Measurements from ENCODE around the gene CDH11. TPM values are rescaled to one million over a fixed set of nuclear protein-coding genes. Genes with fewer than 3 reads are reported as not detected.

The CDH11 gene
- polyA plus RNA-seq, 1 donor (not counting 4 experiments of a cell fraction or from before 2014, with no cell fraction given) = 36.8 TPM

DNA sequence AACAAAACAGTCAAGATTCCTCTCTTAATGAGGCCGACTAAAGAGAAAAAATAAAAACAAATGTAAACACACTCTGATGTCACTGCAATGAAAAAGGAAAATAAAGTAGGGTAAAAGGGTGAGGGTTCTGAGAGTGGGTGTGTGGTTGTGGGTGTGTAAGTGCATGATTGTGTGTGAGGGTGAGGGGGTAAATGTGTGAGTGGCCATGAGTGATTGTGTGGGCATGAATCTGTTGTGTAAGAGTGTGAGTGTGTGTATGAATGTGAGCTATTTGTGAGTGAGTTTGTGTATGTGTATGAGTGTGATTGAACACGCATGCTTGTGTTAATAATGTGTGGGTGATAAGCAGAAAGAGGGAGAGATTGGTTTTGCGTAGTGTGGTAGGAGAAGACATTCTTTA is 132.8 kb downstream of the CDH11 start:
- no peak overlapping the region for H2AFZ ChIP-seq (ENCODE audit: control insufficient read depth, low read length)
- no peaks in the 10 kb centered on the region for H3K27me3 ChIP-seq (ENCODE audit: control insufficient read depth, extremely low read depth, insufficient read depth, low read length)
- H3K27ac ChIP-seq (ENCODE audit: control insufficient read depth, insufficient read depth, low read length) = no peak overlapping the region
- H3K4me1 ChIP-seq (ENCODE audit: control insufficient read depth, extremely low read depth, insufficient read depth, low read length) = no peaks in the 10 kb centered on the region
- no peaks in the 10 kb centered on the region for H3K36me3 ChIP-seq (ENCODE audit: control insufficient read depth in 2 of 2, extremely low read depth in 1 of 2, insufficient read depth in 2 of 2, low read length in 2 of 2)
- no peak overlapping the region for H3K4me2 ChIP-seq (ENCODE audit: control insufficient read depth, extremely low read depth, insufficient read depth, low read depth, low read length)
- H3K9me1 ChIP-seq (ENCODE audit: control insufficient read depth, extremely low read depth, insufficient read depth, low read length) = peaks cover 2% of the 10 kb centered on the region
- no peak overlapping the region for H3K4me3 ChIP-seq (ENCODE audit: control insufficient read depth in 2 of 3, extremely low read depth in 1 of 3, insufficient read depth in 2 of 3, low read depth in 1 of 3, low read length in 3 of 3)
- DNase-seq (ENCODE audit: low read depth, low spot score) = no peak
- no peak overlapping the region for H3K9ac ChIP-seq (ENCODE audit: control insufficient read depth, extremely low read depth, insufficient read depth, low read length)
- TF ChIP-seq EZH2 (IDR thresholded peaks at IDR 0.05; ENCODE audit: low read length) = no peak
- H3K79me2 ChIP-seq (ENCODE audit: control insufficient read depth, insufficient read depth, low read length) = no peaks in the 10 kb centered on the region
- dilution Hi-C loops (cut with MboI; ENCODE audit: extremely low pct_ligation_motif_present, low sequenced_read_pairs) = no loop called here
- no peaks in the 10 kb centered on the region for H4K20me1 ChIP-seq (ENCODE audit: control insufficient read depth, extremely low read depth, insufficient read depth, low read length)
- FAIRE-seq = no peak
- no peaks in the 10 kb centered on the region for H3K9me3 ChIP-seq (ENCODE audit: control insufficient read depth, low read depth, low read length)

DNA sequence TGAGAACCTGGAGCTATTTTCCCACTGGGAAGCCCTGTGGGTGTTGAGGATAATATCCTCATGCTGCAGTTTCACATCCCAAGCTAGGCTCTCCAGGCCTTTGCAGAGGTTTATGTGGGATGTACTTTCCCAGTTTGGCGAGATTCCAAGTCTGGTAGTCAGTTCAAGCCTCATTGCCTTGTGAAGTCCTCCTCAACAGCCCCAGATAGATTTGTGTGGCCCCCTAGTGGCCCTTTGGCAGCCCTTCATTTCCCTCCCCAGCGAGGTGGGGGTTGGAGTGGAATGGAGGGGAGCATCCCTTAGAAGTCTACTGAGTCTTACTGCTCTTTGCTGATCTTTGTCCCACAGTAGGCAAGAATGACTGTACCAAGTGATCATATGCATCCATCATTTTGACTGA is 137.9 kb downstream of the CDH11 start:
- H3K9me3 ChIP-seq (ENCODE audit: control insufficient read depth, low read depth, low read length) = no peaks in the 10 kb centered on the region
- FAIRE-seq = peak; percentile 34
- no peak overlapping the region for H3K9ac ChIP-seq (ENCODE audit: control insufficient read depth, extremely low read depth, insufficient read depth, low read length)
- H3K27ac ChIP-seq (ENCODE audit: control insufficient read depth, insufficient read depth, low read length) = no peak overlapping the region
- H3K4me2 ChIP-seq (ENCODE audit: control insufficient read depth, extremely low read depth, insufficient read depth, low read depth, low read length) = no peak overlapping the region
- H3K4me1 ChIP-seq (ENCODE audit: control insufficient read depth, extremely low read depth, insufficient read depth, low read length) = no peaks in the 10 kb centered on the region
- peak; percentile 25 for DNase-seq (ENCODE audit: low read depth, low spot score)
- dilution Hi-C loops (cut with MboI; ENCODE audit: extremely low pct_ligation_motif_present, low sequenced_read_pairs) = no loop called here
- no peak overlapping the region for H2AFZ ChIP-seq (ENCODE audit: control insufficient read depth, low read length)
- H4K20me1 ChIP-seq (ENCODE audit: control insufficient read depth, extremely low read depth, insufficient read depth, low read length) = no peaks in the 10 kb centered on the region
- H3K4me3 ChIP-seq (ENCODE audit: control insufficient read depth in 2 of 3, extremely low read depth in 1 of 3, insufficient read depth in 2 of 3, low read depth in 1 of 3, low read length in 3 of 3) = no peak overlapping the region
- peaks cover 2% of the 10 kb centered on the region for H3K9me1 ChIP-seq (ENCODE audit: control insufficient read depth, extremely low read depth, insufficient read depth, low read length)
- no peaks in the 10 kb centered on the region for H3K79me2 ChIP-seq (ENCODE audit: control insufficient read depth, insufficient read depth, low read length)
- TF ChIP-seq CTCF (optimal IDR thresholded peaks at IDR 0.05 in 1 of 3, IDR thresholded peaks at IDR 0.05 in 1 of 3, conservative IDR thresholded peaks at IDR 0.05 in 1 of 3; ENCODE audit: extremely low read depth in 1 of 3, insufficient read depth in 2 of 3, low read length in 3 of 3) = peak in 2 of 3 experiments; percentile 64 to 66
- TF ChIP-seq EZH2 (IDR thresholded peaks at IDR 0.05; ENCODE audit: low read length) = no peak
- no peaks in the 10 kb centered on the region for H3K36me3 ChIP-seq (ENCODE audit: control insufficient read depth in 2 of 2, extremely low read depth in 1 of 2, insufficient read depth in 2 of 2, low read length in 2 of 2)
- H3K27me3 ChIP-seq (ENCODE audit: control insufficient read depth, extremely low read depth, insufficient read depth, low read length) = no peaks in the 10 kb centered on the region

DNA sequence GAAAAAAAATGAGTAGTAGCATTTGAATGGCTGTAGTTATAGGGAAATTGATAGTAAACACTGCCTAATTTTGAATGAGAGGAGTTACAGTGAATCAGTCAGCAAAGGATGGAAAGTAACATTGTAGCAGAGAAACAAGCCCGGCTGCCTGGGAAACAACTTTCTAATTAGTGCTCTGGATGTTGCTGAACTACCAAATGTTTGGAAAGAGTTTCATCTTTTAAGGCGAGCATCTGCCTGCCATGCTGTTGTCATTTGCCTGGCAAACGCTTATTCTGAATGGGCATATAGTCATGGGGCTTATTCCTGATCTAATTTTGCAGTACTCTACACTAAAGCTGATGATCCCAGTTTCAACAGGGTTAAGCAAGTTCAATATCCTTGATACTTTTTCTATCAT is 138.6 kb downstream of the CDH11 start:
- DNase-seq (ENCODE audit: low read depth, low spot score) = no peak
- H4K20me1 ChIP-seq (ENCODE audit: control insufficient read depth, extremely low read depth, insufficient read depth, low read length) = no peaks in the 10 kb centered on the region
- H3K9ac ChIP-seq (ENCODE audit: control insufficient read depth, extremely low read depth, insufficient read depth, low read length) = no peak overlapping the region
- no peaks in the 10 kb centered on the region for H3K9me3 ChIP-seq (ENCODE audit: control insufficient read depth, low read depth, low read length)
- peaks cover 2% of the 10 kb centered on the region for H3K9me1 ChIP-seq (ENCODE audit: control insufficient read depth, extremely low read depth, insufficient read depth, low read length)
- no peak overlapping the region for H2AFZ ChIP-seq (ENCODE audit: control insufficient read depth, low read length)
- no peak overlapping the region for H3K27ac ChIP-seq (ENCODE audit: control insufficient read depth, insufficient read depth, low read length)
- no peak overlapping the region for H3K4me3 ChIP-seq (ENCODE audit: control insufficient read depth in 2 of 3, extremely low read depth in 1 of 3, insufficient read depth in 2 of 3, low read depth in 1 of 3, low read length in 3 of 3)
- dilution Hi-C loops (cut with MboI; ENCODE audit: extremely low pct_ligation_motif_present, low sequenced_read_pairs) = no loop called here
- no peak for FAIRE-seq
- no peak overlapping the region for H3K4me2 ChIP-seq (ENCODE audit: control insufficient read depth, extremely low read depth, insufficient read depth, low read depth, low read length)
- H3K36me3 ChIP-seq (ENCODE audit: control insufficient read depth in 2 of 2, extremely low read depth in 1 of 2, insufficient read depth in 2 of 2, low read length in 2 of 2) = no peaks in the 10 kb centered on the region
- no peak for TF ChIP-seq CTCF (optimal IDR thresholded peaks at IDR 0.05 in 1 of 3, IDR thresholded peaks at IDR 0.05 in 1 of 3, conservative IDR thresholded peaks at IDR 0.05 in 1 of 3; ENCODE audit: extremely low read depth in 1 of 3, insufficient read depth in 2 of 3, low read length in 3 of 3)
- no peak for TF ChIP-seq EZH2 (IDR thresholded peaks at IDR 0.05; ENCODE audit: low read length)
- no peaks in the 10 kb centered on the region for H3K4me1 ChIP-seq (ENCODE audit: control insufficient read depth, extremely low read depth, insufficient read depth, low read length)
- H3K79me2 ChIP-seq (ENCODE audit: control insufficient read depth, insufficient read depth, low read length) = no peaks in the 10 kb centered on the region
- no peaks in the 10 kb centered on the region for H3K27me3 ChIP-seq (ENCODE audit: control insufficient read depth, extremely low read depth, insufficient read depth, low read length)
